NT2/D1 (cell line): ENCODE measurements around the gene ATXN1.
A peak's percentile ranks its signal among the peaks of the same experiment; 100 is the strongest.

ENCODE experiments used
- DNase-seq: peaks from one replicate; pipeline ENCODE4 v3.0.0-alpha.2; 2011; ENCODE audit warnings: low read depth, low spot score
- H3K27me3 ChIP-seq: 2 replicates; pipeline ENCODE4 v1.6.0; 2011; ENCODE audit warnings: mild to moderate bottlenecking; ENCODE audit not compliant: insufficient read length, insufficient read depth
- H3K36me3 ChIP-seq: 2 replicates; pipeline ENCODE4 v1.6.1; 2011; ENCODE audit warnings: mild to moderate bottlenecking, low read length, mixed read lengths; ENCODE audit not compliant: insufficient read depth, insufficient read length
- H3K4me1 ChIP-seq: 2 replicates; pipeline ENCODE4 v1.5.1; 2011; ENCODE audit not compliant: insufficient read depth, insufficient read length
- H3K4me3 ChIP-seq: 2 replicates; pipeline ENCODE4 v1.5.1; 2011; ENCODE audit warnings: low read depth; ENCODE audit not compliant: insufficient read length
- H3K9ac ChIP-seq: 2 replicates; pipeline ENCODE4 v1.6.0; 2011; ENCODE audit warnings: low read depth; ENCODE audit not compliant: insufficient read length
- H3K9me3 ChIP-seq: 2 replicates; pipeline ENCODE4 v1.5.1; 2011; ENCODE audit warnings: mild to moderate bottlenecking, low read length; ENCODE audit not compliant: insufficient read depth
- SUZ12 ChIP-seq: IDR thresholded peaks from 2 replicates; pipeline ENCODE4 v1.6.1; 2011; ENCODE audit not compliant: insufficient read length, insufficient read depth; ENCODE audit errors: extremely low read depth
- YY1 ChIP-seq: IDR thresholded peaks from 2 replicates; pipeline ENCODE4 v1.6.1; 2011; ENCODE audit not compliant: insufficient read length, insufficient read depth
- ZNF274 ChIP-seq: IDR thresholded peaks from 2 replicates; pipeline ENCODE4 v1.6.1; 2011; ENCODE audit warnings: mild to moderate bottlenecking, low read depth, low read length

Gene ATXN1

DNA sequence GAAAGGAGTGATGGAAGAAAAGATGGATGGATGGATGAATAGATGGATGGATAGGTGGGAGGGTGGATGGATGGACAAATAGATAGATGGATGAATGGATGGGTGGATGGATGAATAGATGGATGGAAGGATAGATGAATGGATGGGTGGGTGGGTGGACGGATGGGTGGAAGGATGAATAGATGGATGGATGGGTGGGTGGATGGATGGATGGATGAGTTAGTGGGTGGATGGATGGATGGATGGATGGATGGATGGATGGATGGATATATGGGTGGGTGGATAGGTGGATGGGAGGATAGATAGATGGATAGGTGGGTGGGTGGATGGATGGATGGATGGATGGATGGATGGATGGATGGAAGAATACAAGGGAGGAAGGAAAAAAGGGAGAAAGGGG lies 82.2 kb downstream of the ATXN1 start:
- Histone ChIP-seq H3K4me1 (no peaks in the 10 kb centered on the region), H3K4me3 (no peak overlapping the region)

DNA sequence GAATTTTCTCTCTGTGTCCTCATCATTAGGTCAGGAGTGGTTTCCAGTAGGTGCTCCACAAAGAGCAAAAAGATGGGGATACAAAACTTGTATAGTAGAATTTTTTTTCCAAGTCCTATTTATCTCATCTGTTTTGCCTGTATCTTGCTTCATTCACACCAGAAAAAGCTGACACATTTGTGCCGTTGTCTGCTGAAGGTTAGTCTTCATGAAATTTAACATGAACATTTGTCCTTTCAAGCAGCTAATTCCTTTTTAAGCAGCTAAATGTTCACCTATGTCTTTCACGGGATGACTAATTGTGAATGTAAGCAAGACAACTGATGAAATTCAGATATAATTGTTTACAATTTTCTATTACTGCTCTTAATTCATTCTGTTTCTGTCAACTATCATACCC lies 83.8 kb downstream of the ATXN1 start:
- H3K27me3 ChIP-seq, result no peaks in the 10 kb centered on the region
- TF ChIP-seq SUZ12 (no peak), ZNF274 (no peak), YY1 (no peak)
- no peaks in the 10 kb centered on the region for H3K4me1 ChIP-seq
- no peak overlapping the region for H3K9ac ChIP-seq
- no peak for DNase-seq
- H3K4me3 ChIP-seq, result no peak overlapping the region
- no peaks in the 10 kb centered on the region for H3K36me3 ChIP-seq
- H3K9me3 ChIP-seq, result no peaks in the 10 kb centered on the region

More for the DNA sequence above, 82.2 kb downstream of the ATXN1 start:
- no peak for DNase-seq
- Histone ChIP-seq H3K9me3 (no peaks in the 10 kb centered on the region), H3K27me3 (no peaks in the 10 kb centered on the region), H3K9ac (no peak overlapping the region), H3K36me3 (no peaks in the 10 kb centered on the region)
- no peak for TF ChIP-seq YY1

DNA sequence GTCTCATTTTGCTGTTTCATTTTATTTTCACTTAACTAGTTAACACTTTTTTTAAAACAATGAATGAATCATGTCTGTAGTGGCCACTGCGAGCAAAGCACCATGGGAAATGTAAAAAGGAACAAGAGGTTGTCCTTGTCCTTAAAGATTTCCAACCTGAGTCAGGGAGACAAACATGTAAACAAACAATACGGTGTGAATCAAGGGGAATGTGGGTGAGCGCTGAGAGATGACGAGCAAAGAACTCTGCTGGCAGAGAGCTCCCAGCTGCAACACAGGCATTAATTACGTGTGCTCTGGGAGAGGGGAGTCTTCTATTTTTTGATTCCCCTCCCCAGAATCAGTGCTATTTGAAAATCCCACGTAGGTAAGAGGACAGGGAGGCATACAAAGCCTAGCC lies 84.3 kb downstream of the ATXN1 start:
- no peaks in the 10 kb centered on the region for H3K36me3 ChIP-seq
- H3K9me3 ChIP-seq, result no peaks in the 10 kb centered on the region
- DNase-seq, result no peak
- TF ChIP-seq ZNF274 (no peak), SUZ12 (no peak), YY1 (no peak)
- H3K9ac ChIP-seq, result no peak overlapping the region
- H3K4me1 ChIP-seq, result no peaks in the 10 kb centered on the region
- no peak overlapping the region for H3K4me3 ChIP-seq
- H3K27me3 ChIP-seq, result no peaks in the 10 kb centered on the region

DNA sequence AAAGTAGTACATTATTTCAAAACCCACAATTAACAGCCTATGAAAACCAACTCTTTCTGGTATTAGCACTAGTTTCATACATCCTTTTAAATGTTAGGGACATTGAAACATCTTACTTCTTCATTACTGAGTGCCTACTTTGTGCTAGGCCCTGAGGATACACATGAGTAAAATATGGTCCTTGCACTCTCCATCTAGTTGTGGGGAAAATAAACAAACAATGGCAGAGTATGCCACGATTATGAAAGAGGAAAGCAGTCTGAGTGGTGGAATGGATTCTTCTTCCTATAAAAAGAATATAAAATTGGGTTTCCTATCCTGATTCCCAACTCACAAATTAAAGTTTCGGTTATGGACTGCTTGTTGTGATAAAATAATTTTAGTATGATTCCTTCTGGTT lies 84.9 kb downstream of the ATXN1 start:
- no peaks in the 10 kb centered on the region for H3K4me1 ChIP-seq
- DNase-seq, result no peak
- H3K9me3 ChIP-seq, result no peaks in the 10 kb centered on the region
- TF ChIP-seq ZNF274 (no peak), SUZ12 (no peak), YY1 (no peak)
- no peaks in the 10 kb centered on the region for H3K36me3 ChIP-seq
- no peaks in the 10 kb centered on the region for H3K27me3 ChIP-seq
- no peak overlapping the region for H3K9ac ChIP-seq
- H3K4me3 ChIP-seq, result no peak overlapping the region

DNA sequence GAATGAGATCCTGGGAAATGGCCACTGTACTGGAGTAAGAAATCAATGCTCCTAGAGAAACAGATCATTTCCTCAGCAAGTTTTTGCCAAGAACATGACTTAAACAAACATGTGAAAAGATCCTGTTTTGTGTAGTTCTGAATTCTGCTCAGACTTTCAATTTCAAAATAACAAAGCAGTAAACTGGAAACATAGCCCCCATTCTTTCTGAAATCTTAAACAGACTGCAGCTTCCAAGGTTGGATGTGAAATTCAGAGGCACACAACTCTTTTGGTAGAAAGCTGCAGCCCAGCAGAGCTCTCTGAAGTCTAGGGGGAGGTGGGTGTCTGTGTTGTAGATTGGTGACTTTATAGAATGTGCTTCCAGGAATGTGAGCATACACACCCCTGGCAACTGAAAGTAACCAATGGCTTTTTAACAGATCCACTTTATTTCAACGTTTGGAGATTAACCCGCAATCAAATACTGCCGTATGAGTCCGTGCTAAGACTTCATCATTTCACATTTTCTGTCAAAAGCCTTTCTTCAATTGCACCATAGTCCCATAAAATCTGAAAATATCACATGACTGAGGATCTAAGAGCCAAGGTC lies 86.4 kb downstream of the ATXN1 start:
- Histone ChIP-seq H3K9me3 (no peaks in the 10 kb centered on the region), H3K9ac (no peak overlapping the region), H3K4me1 (no peaks in the 10 kb centered on the region), H3K4me3 (no peak overlapping the region), H3K27me3 (no peaks in the 10 kb centered on the region), H3K36me3 (no peaks in the 10 kb centered on the region)
- DNase-seq, result no peak
- TF ChIP-seq YY1 (no peak), SUZ12 (no peak), ZNF274 (no peak)

DNA sequence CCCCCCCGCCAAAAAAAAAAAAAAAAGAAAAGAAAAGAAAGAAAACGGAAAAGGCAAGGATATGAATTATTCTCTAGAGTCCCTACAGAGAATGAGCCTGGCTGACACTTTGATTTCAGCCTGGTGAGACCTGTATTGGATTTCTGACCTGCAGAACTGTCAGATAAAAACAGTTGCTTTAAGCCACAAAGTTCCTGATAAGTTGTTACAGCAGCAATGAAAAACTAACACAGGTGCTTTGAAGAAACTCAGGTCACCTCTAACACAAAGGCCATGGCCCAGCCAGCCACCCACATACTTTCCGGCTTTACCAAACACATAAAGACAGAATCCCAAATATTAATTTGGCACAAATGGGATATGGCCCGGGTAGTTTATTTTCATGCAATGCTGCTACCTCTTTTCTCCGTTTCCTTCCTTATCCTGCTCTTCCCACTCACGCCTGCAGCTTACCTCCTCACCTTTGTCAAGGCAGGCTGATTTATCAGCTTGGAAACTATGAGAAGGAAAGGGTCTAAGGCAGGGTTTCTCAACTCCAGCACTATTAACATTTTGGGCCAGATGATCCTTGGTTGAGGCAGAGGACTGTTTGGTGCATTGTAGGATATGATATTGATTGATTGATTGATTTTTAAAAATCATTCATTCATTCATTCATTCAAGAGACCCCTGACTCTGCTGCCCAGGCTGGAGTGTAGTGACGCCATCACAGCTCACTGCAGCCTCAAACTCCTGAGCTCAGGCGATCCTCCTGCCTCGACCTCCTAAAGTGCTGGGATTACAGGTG lies 88.1 kb downstream of the ATXN1 start:
- TF ChIP-seq SUZ12, result no peak
- TF ChIP-seq YY1, result no peak
- no peak for TF ChIP-seq ZNF274
- no peak overlapping the region for H3K9ac ChIP-seq
- DNase-seq, result no peak
- H3K4me1 ChIP-seq, result no peaks in the 10 kb centered on the region
- no peaks in the 10 kb centered on the region for H3K27me3 ChIP-seq
- H3K9me3 ChIP-seq, result no peaks in the 10 kb centered on the region
- no peaks in the 10 kb centered on the region for H3K36me3 ChIP-seq
- no peak overlapping the region for H3K4me3 ChIP-seq

DNA sequence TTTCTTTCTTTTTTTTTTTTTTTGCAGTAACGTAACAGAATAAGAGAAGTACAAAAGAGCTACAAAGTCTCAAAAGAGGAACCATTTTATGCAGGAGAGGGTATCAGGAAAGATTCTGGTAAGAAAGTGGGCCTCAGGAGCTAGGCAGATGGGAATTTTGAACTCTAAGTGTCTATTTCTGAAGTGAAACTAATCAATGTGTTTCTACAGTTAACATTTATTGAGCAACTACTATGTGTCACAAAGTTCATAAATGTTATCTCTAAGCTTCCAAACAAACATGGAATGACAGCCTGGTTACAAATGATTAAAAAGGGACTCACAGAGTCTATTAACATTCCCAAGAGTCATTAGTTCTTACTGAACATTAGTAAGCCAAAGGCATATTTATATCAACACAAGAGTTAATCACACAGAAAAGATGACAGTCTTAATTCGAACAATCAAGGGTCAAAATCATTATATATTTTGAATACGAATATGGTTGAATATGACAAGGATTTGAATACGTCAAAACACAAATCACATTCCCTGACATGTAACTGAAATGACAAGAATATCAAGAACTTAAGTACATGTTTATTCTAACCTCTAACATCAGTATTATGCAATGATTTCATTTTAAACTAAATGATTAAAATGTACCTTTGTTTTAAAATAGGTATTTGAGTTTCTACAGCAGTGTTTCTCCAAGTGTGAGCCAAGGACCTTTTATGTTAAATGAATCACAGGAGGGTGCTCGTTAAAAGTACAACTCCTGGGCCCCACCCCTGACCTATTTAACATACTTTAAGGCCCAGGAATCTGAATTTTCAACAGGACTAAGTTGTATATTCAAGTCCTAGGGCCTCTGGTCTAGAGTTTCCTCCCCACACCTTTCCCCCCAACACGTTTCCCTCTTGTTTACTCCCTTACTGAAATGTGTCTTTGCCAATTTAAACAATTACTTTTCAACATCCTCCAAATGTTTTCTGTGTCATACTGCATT lies 89.7 kb downstream of the ATXN1 start:
- Histone ChIP-seq H3K9me3 (no peaks in the 10 kb centered on the region), H3K36me3 (no peaks in the 10 kb centered on the region), H3K9ac (no peak overlapping the region), H3K4me1 (no peaks in the 10 kb centered on the region), H3K27me3 (no peaks in the 10 kb centered on the region), H3K4me3 (no peak overlapping the region)
- TF ChIP-seq YY1, result no peak
- TF ChIP-seq ZNF274, result no peak
- no peak for TF ChIP-seq SUZ12
- DNase-seq, result peak; percentile 8
